OCI-LY3 (cell line): ENCODE measurements around the gene BABAM2.

Experiments
- H2AFZ ChIP-seq: fragments of 200-600, 300-600 bp; shearing (Covaris generic); 2 replicates; pipeline ENCODE4 v1.6.0; 2014; ENCODE audit warnings: antibody characterized with exemption, low read depth, low read length
- H3K27ac ChIP-seq: fragments of 200-600, 300-600 bp; sonication (generic); 2 replicates; pipeline ENCODE4 v1.5.1; 2014; ENCODE audit warnings: mild to moderate bottlenecking, low read length, moderate library complexity, mixed read lengths
- H3K27me3 ChIP-seq: fragments of 200-600, 300-600 bp; sonication (generic); 2 replicates; pipeline ENCODE4 v1.6.1; 2014; ENCODE audit warnings: low read depth, low read length, mixed read lengths
- H3K36me3 ChIP-seq: fragments of 200-600, 300-600 bp; sonication (generic); replicated peaks from 2 replicates; pipeline ENCODE3; 2014; ENCODE audit warnings: low read depth, low read length, mixed read lengths
- H3K4me1 ChIP-seq: fragments of 300-600, 200-600 bp; sonication (generic); 2 replicates; pipeline ENCODE4 v1.6.1; 2014; ENCODE audit warnings: low read length, mixed read lengths
- H3K4me2 ChIP-seq: fragments of 200-600, 300-600 bp; sonication (generic); 2 replicates; pipeline ENCODE4 v1.6.1; 2014; ENCODE audit warnings: low read length, mixed read lengths
- H3K4me3 ChIP-seq: fragments of 300-600, 200-600 bp; sonication (generic); 2 replicates; pipeline ENCODE4 v1.5.1; 2014; ENCODE audit warnings: antibody characterized with exemption, mild to moderate bottlenecking, low read length, moderate library complexity
- H3K79me2 ChIP-seq: fragments of 300-600, 200-600 bp; shearing (Covaris generic); 2 replicates; pipeline ENCODE4 v1.6.1; 2014; ENCODE audit warnings: mild to moderate bottlenecking, low read length, mixed read lengths
- H3K9ac ChIP-seq: fragments of 300-600, 200-600 bp; shearing (Covaris generic); 2 replicates; pipeline ENCODE4 v1.6.0; 2014; ENCODE audit warnings: mild to moderate bottlenecking, low read length, moderate library complexity
- H3K9me3 ChIP-seq: fragments of 200-600, 300-600 bp; shearing (Covaris generic); 2 replicates; pipeline ENCODE4 v1.6.1; 2014; ENCODE audit warnings: low read length, mixed read lengths; ENCODE audit not compliant: insufficient read depth
- H4K20me1 ChIP-seq: fragments of 200-600, 300-600 bp; sonication (generic); 2 replicates; pipeline ENCODE4 v1.6.1; 2016; ENCODE audit warnings: low read length, mixed read lengths; ENCODE audit not compliant: insufficient read depth
- CTCF ChIP-seq: fragments of 200-600, 300-600 bp; sonication (generic); IDR thresholded peaks from 2 replicates; pipeline ENCODE4 v1.5.1; 2014; ENCODE audit warnings: antibody characterized with exemption, low read length, low read depth
- EZH2phosphoT487 ChIP-seq: fragments of 200-600 bp; shearing (Covaris generic); IDR thresholded peaks from 2 replicates; pipeline ENCODE4 v1.6.1; 2018; ENCODE audit warnings: antibody characterized with exemption, mixed run types, low read depth

The BABAM2 gene

DNA sequence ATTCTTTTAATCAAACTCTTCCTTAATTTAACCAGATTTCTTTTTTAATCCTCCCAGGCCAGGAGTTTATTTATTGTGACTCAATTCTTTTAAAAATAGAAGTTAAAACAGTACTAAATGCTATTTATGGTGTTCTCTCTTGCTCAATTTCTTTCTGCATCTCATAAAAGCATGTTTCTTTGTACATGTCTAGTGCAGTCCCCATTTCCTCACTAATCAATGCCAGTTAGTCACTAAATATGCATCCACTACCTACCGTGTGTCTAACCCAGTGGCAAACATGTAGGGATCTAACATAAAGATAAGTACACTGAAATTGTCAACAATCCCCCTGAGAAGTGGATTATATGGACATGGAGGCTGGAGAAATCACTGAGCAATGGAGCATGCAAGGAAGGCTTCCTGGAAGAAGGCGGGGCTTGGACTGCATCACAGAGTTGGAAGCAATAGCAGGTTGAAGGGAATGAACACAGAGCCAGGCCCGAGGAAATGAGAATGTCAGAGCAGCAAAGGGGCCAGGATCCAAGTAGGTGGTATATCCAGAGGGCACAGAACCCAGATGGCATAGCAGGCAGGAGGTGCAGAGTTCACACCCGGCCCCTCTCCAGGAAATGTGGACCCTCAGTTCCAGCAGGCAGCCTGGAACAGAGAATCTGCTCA is 396.9 kb downstream of the BABAM2 start:
- no peak overlapping the region for H3K27ac ChIP-seq

DNA sequence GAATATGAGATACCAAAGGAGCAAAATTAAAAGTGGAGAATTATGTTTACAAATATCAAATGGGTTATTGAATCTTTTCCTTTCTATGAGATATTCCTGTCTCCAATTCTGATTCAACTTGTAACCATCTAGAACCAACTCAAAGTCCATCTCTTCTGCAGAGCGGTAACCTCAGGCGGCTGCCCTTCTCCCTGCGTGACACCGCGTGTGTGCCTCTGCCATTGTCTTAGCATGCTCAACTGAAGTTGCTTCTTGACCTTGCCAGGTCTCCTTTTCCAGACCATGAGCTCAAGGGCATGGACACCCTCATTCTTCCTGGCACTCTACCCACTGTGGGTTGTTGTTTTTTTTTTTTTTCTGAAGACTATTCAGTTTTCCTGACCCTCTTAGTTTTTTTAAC is 398.1 kb downstream of the BABAM2 start:
- no peak overlapping the region for H3K9ac ChIP-seq
- H3K27me3 ChIP-seq, result no peaks in the 10 kb centered on the region
- no peak overlapping the region for H3K27ac ChIP-seq
- H3K9me3 ChIP-seq, result no peaks in the 10 kb centered on the region
- TF ChIP-seq CTCF (no peak), EZH2phosphoT487 (no peak)
- H3K79me2 ChIP-seq, result no peaks in the 10 kb centered on the region
- H3K36me3 ChIP-seq, result no peaks in the 10 kb centered on the region
- H3K4me3 ChIP-seq, result no peak overlapping the region
- no peaks in the 10 kb centered on the region for H3K4me1 ChIP-seq
- H4K20me1 ChIP-seq, result no peaks in the 10 kb centered on the region
- H2AFZ ChIP-seq, result no peak overlapping the region
- H3K4me2 ChIP-seq, result no peak overlapping the region

More for the DNA sequence above, 396.9 kb downstream of the BABAM2 start:
- Histone ChIP-seq H3K79me2 (no peaks in the 10 kb centered on the region), H3K9ac (no peak overlapping the region), H2AFZ (no peak overlapping the region), H3K4me2 (no peak overlapping the region), H3K9me3 (no peaks in the 10 kb centered on the region), H3K36me3 (no peaks in the 10 kb centered on the region), H3K27me3 (no peaks in the 10 kb centered on the region), H3K4me3 (no peak overlapping the region), H3K4me1 (no peaks in the 10 kb centered on the region), H4K20me1 (no peaks in the 10 kb centered on the region)
- no peak for TF ChIP-seq CTCF

- no peaks in the 10 kb centered on the region for H3K27me3 ChIP-seq
- no peaks in the 10 kb centered on the region for H4K20me1 ChIP-seq
- no peak for TF ChIP-seq CTCF
- TF ChIP-seq EZH2phosphoT487, result no peak
- H3K27ac ChIP-seq, result no peak overlapping the region
- H3K9ac ChIP-seq, result no peak overlapping the region
- H3K36me3 ChIP-seq, result no peaks in the 10 kb centered on the region
- no peaks in the 10 kb centered on the region for H3K4me1 ChIP-seq
- no peak overlapping the region for H2AFZ ChIP-seq
- H3K4me2 ChIP-seq, result no peak overlapping the region
- no peaks in the 10 kb centered on the region for H3K79me2 ChIP-seq
- no peak overlapping the region for H3K4me3 ChIP-seq
- H3K9me3 ChIP-seq, result no peaks in the 10 kb centered on the region
These were observed 401.4 kb downstream of the BABAM2 start for GRCh38 chr2:28291811-28292440.

DNA sequence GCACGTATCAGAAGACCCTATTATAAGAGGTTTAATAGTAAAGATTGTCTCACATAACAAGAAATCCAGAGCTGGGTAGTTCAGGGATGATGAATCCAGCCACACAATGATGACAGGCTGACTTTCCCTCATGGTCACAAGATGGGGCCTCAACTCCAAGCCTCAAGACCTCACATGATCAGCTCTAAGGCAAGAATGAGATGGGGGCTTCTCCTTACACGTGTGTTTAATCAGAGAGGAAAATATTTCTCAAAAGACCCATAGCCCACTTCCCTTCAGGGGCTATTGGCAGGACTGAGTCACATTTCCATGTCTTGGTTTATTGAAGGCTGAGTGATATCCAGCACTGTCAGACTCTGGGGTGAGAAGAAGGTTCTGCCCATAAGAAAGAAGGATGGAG is 402.0 kb downstream of the BABAM2 start:
- no peak overlapping the region for H3K4me2 ChIP-seq
- no peaks in the 10 kb centered on the region for H3K79me2 ChIP-seq
- H3K4me1 ChIP-seq, result no peaks in the 10 kb centered on the region
- H3K9me3 ChIP-seq, result no peaks in the 10 kb centered on the region
- TF ChIP-seq EZH2phosphoT487, result no peak
- TF ChIP-seq CTCF, result no peak
- H3K27ac ChIP-seq, result no peak overlapping the region
- no peak overlapping the region for H3K9ac ChIP-seq
- no peaks in the 10 kb centered on the region for H3K27me3 ChIP-seq
- H4K20me1 ChIP-seq, result no peaks in the 10 kb centered on the region
- H3K36me3 ChIP-seq, result no peaks in the 10 kb centered on the region
- H2AFZ ChIP-seq, result no peak overlapping the region
- no peak overlapping the region for H3K4me3 ChIP-seq
